IMR-90 (cell line): ENCODE measurements around the gene SOCS2. TPM values are rescaled to one million over a fixed set of nuclear protein-coding genes. Genes with fewer than 3 reads are reported as not detected.

Source experiments
- ATAC-seq: fragments of 200-7000 bp; cut with Tn5 transposase; 2 replicates; pipeline ENCODE4 v1.9.1; 2020; ENCODE audit warnings: low read depth, mild to moderate bottlenecking, moderate library complexity
- BruUV-seq: library from RNA; stranded (reverse); fragments of 400-500 nt; replicated peaks from 2 replicates; lab custom pipeline; 2021; lab: Mats Ljungman, UMichigan
- CTCF ChIA-PET: fragments of 300-600 bp; formaldehyde crosslinking; extraction: SDS; loops from one replicate; lab custom pipeline; 2021; ENCODE audit warnings: antibody characterized with exemption; lab: Yijun Ruan, JAX
- POLR2A ChIA-PET: fragments of 300-600 bp; sonication (Branson Sonifier 250); formaldehyde crosslinking; loops from one replicate; lab custom pipeline; 2022; ENCODE audit warnings: antibody characterized with exemption; ENCODE audit not compliant: unreplicated experiment; lab: Charles Lee
- DNase-seq: peaks from one replicate; pipeline ENCODE4 v3.0.0; 2013
- H2AFZ ChIP-seq: replicated peaks from 2 replicates; pipeline ENCODE3; 2013; ENCODE audit warnings: low read length, mild to moderate bottlenecking; ENCODE audit not compliant: poor library complexity
- H2AK5ac ChIP-seq: 2 replicates; pipeline ENCODE4 v1.6.1; 2013; ENCODE audit warnings: low read depth, low read length, inconsistent platforms
- H2AK9ac ChIP-seq: replicated peaks from 2 replicates; pipeline ENCODE3; 2013; ENCODE audit warnings: mild to moderate bottlenecking, low read depth, low read length, moderate library complexity; ENCODE audit not compliant: poor library complexity
- H2BK120ac ChIP-seq: 2 replicates; pipeline ENCODE4 v1.6.1; 2013; ENCODE audit warnings: low read depth, low read length, inconsistent platforms
- H2BK15ac ChIP-seq: 3 replicates; pipeline ENCODE4 v1.6.1; 2013; ENCODE audit warnings: low read depth, low read length, inconsistent platforms
- H2BK20ac ChIP-seq: 2 replicates; pipeline ENCODE4 v1.6.1; 2013; ENCODE audit warnings: low read depth, mild to moderate bottlenecking, inconsistent platforms, low read length, moderate library complexity
- H2BK5ac ChIP-seq: 2 replicates; pipeline ENCODE4 v1.6.1; 2013; ENCODE audit warnings: mild to moderate bottlenecking, low read depth, low read length, inconsistent platforms; ENCODE audit not compliant: poor library complexity, severe bottlenecking
- H3K14ac ChIP-seq: replicated peaks from 2 replicates; pipeline ENCODE4 v1.6.1; 2013; ENCODE audit warnings: low read depth, low read length, inconsistent platforms
- H3K18ac ChIP-seq: 2 replicates; pipeline ENCODE4 v1.6.1; 2013; ENCODE audit warnings: low read depth, low read length, control low read depth
- H3K23ac ChIP-seq: 2 replicates; pipeline ENCODE4 v1.6.1; 2013; ENCODE audit warnings: low read depth, low read length, inconsistent platforms
- H3K27ac ChIP-seq: 2 replicates; pipeline ENCODE4 v1.5.1; 2013; ENCODE audit warnings: mild to moderate bottlenecking, control low read depth, low read length; ENCODE audit not compliant: insufficient read depth
- H3K27me3 ChIP-seq: 2 replicates; pipeline ENCODE4 v1.6.1; 2013; ENCODE audit warnings: low read length; ENCODE audit not compliant: control insufficient read depth, insufficient read depth
- H3K36me3 ChIP-seq: 2 replicates; pipeline ENCODE4 v1.6.1; 2013; ENCODE audit warnings: low read length, mixed read lengths; ENCODE audit not compliant: control insufficient read depth, insufficient read depth
- H3K4ac ChIP-seq: 2 replicates; pipeline ENCODE4 v1.6.1; 2013; ENCODE audit warnings: low read depth, low read length, inconsistent platforms
- H3K4me1 ChIP-seq: 2 replicates; pipeline ENCODE4 v1.6.1; 2013; ENCODE audit warnings: low read length, mixed read lengths; ENCODE audit not compliant: control insufficient read depth, insufficient read depth
- H3K4me2 ChIP-seq: 2 replicates; pipeline ENCODE4 v1.6.1; 2013; ENCODE audit warnings: low read depth, mild to moderate bottlenecking, control low read depth, low read length, moderate library complexity
- H3K4me3 ChIP-seq: 2 replicates; pipeline ENCODE4 v1.5.1; 2013; ENCODE audit warnings: low read depth, mild to moderate bottlenecking, control low read depth, low read length, moderate library complexity; ENCODE audit not compliant: insufficient read depth
- H3K56ac ChIP-seq: 2 replicates; pipeline ENCODE4 v1.6.1; 2013; ENCODE audit warnings: low read length, inconsistent platforms; ENCODE audit not compliant: insufficient read depth; ENCODE audit errors: extremely low read depth
- H3K79me1 ChIP-seq, 2 experiments: 2 replicates each; pipeline ENCODE4 v1.6.1; 2013; ENCODE audit warnings: low read length in 2 of 2, inconsistent platforms in 1 of 2, low read depth in 1 of 2
- H3K9ac ChIP-seq: 2 replicates; pipeline ENCODE4 v1.6.1; 2013; ENCODE audit warnings: low read depth, low read length, control low read depth
- H3K9me1 ChIP-seq: 2 replicates; pipeline ENCODE4 v1.6.1; 2013; ENCODE audit warnings: low read length, inconsistent platforms; ENCODE audit not compliant: insufficient read depth
- H3K9me3 ChIP-seq: 2 replicates; pipeline ENCODE4 v1.6.1; 2013; ENCODE audit warnings: low read length; ENCODE audit not compliant: control insufficient read depth, insufficient read depth
- H4K20me1 ChIP-seq: 2 replicates; pipeline ENCODE4 v1.6.1; 2013; ENCODE audit warnings: low read length, inconsistent platforms; ENCODE audit not compliant: insufficient read depth
- H4K5ac ChIP-seq: 2 replicates; pipeline ENCODE4 v1.6.1; 2013; ENCODE audit warnings: mild to moderate bottlenecking, low read depth, low read length, control low read depth
- H4K8ac ChIP-seq, 2 experiments: 2 replicates each; pipeline ENCODE4 v1.6.1; 2013; ENCODE audit warnings: low read depth in 2 of 2, low read length in 2 of 2, control low read depth in 1 of 2, inconsistent platforms in 1 of 2
- H4K91ac ChIP-seq: 2 replicates; pipeline ENCODE4 v1.6.1; 2013; ENCODE audit warnings: low read depth, low read length, inconsistent platforms; ENCODE audit not compliant: insufficient read depth
- BHLHE40 ChIP-seq: fragments of 150-350 bp; IDR thresholded peaks from 2 replicates; pipeline ENCODE4 v1.6.1; 2016; ENCODE audit warnings: mild to moderate bottlenecking, low read depth, low read length
- CEBPB ChIP-seq: IDR thresholded peaks from 2 replicates; pipeline ENCODE4 v1.6.1; 2012; ENCODE audit warnings: low read depth, low read length, improper control_type of control experiment
- CHD1 ChIP-seq: IDR thresholded peaks from 2 replicates; pipeline ENCODE4 v1.6.1; 2012; ENCODE audit warnings: low read depth, low read length, improper control_type of control experiment
- CTCF ChIP-seq: conservative IDR thresholded peaks from 2 replicates; pipeline ENCODE4 v1.5.1; 2012; ENCODE audit warnings: mild to moderate bottlenecking, low read depth, low read length, improper control_type of control experiment
- ELK1 ChIP-seq: fragments of 150-350 bp; IDR thresholded peaks from 2 replicates; pipeline ENCODE4 v1.6.1; 2016; ENCODE audit warnings: low read depth, mild to moderate bottlenecking, low read length, moderate library complexity, borderline replicate concordance
- FOS ChIP-seq: fragments of 150-350 bp; IDR thresholded peaks from 2 replicates; pipeline ENCODE4 v1.6.1; 2016; ENCODE audit warnings: low read depth, low read length
- MAFK ChIP-seq: IDR thresholded peaks from 2 replicates; pipeline ENCODE4 v1.6.1; 2012; ENCODE audit warnings: low read depth, low read length, improper control_type of control experiment
- MAZ ChIP-seq: IDR thresholded peaks from 2 replicates; pipeline ENCODE4 v1.6.1; 2012; ENCODE audit warnings: low read depth, mild to moderate bottlenecking, low read length, improper control_type of control experiment, moderate library complexity, borderline replicate concordance
- MXI1 ChIP-seq: IDR thresholded peaks from 2 replicates; pipeline ENCODE4 v1.6.1; 2012; ENCODE audit warnings: low read depth, mild to moderate bottlenecking, low read length, moderate library complexity, borderline replicate concordance
- NFE2L2 ChIP-seq: fragments of 150-350 bp; IDR thresholded peaks from 2 replicates; pipeline ENCODE4 v1.6.1; 2016; ENCODE audit warnings: low read depth, mild to moderate bottlenecking, low read length
- POLR2A ChIP-seq: IDR thresholded peaks from 2 replicates; pipeline ENCODE4 v1.6.1; 2012; ENCODE audit warnings: mild to moderate bottlenecking, low read depth, low read length
- RAD21 ChIP-seq: IDR thresholded peaks from 2 replicates; pipeline ENCODE4 v1.6.1; 2012; ENCODE audit warnings: low read length, improper control_type of control experiment
- RCOR1 ChIP-seq: IDR thresholded peaks from 2 replicates; pipeline ENCODE4 v1.6.1; 2012; ENCODE audit warnings: mild to moderate bottlenecking, low read length, improper control_type of control experiment; ENCODE audit not compliant: insufficient replicate concordance
- RFX5 ChIP-seq: IDR thresholded peaks from 2 replicates; pipeline ENCODE4 v1.8.0; 2012; ENCODE audit warnings: low read depth, mild to moderate bottlenecking, low read length, moderate library complexity
- SMC3 ChIP-seq: fragments of 150-350 bp; IDR thresholded peaks from 2 replicates; pipeline ENCODE4 v1.6.1; 2016; ENCODE audit warnings: low read depth, mild to moderate bottlenecking, antibody characterized with exemption, low read length, moderate library complexity
- WGBS, 2 experiments: methylation state at CpG; one replicate each; pipeline versions ENCODE4 v1.1.5 to v1.1.7; 2013; ENCODE audit warnings: missing lambda C conversion rate in 2 of 2; ENCODE audit not compliant: insufficient read length in 1 of 2; ENCODE audit errors: extremely low coverage in 2 of 2; 5-methylcytosine and 5-hydroxymethylcytosine counted together
- dilution Hi-C: fragments of 300-500 bp; cut with HindIII; formaldehyde crosslinking; loops from one replicate; pipeline ENCODE4 v1.14.3; 2018; ENCODE audit warnings: low sequenced_read_pairs; ENCODE audit not compliant: unreplicated experiment
- in situ Hi-C: fragments of 300-500 bp; cut with MboI; formaldehyde crosslinking; loops from 3 replicates; pipeline ENCODE4 v1.14.3; 2019; ENCODE audit warnings: low sequenced_read_pairs, inconsistent platforms, mixed read lengths
- intact Hi-C: fragments of 100-400 bp; cut with micrococcal nuclease; formaldehyde crosslinking; loops from 2 replicates; pipeline ENCODE4 v1.10.0; 2022
- polyA plus RNA-seq, 3 experiments: library from polyadenylated mRNA; depleted of rRNA; stranded (reverse); fragments of >200 nt; gene quantifications; 2 replicates each; pipeline ENCODE4 v1.2.3, GENCODE V29; 2012; ENCODE audit warnings: low replicate concordance in 1 of 3
- total RNA-seq: library from RNA; depleted of rRNA; stranded (reverse); fragments of >200 nt; gene quantifications from 2 replicates; pipeline ENCODE4 v1.2.3, GENCODE V29; 2012
- TF ChIP-seq, protein P1 (sequence below): fragments of 150-350 bp; IDR thresholded peaks from 2 replicates; pipeline ENCODE4 v1.6.1; 2017; ENCODE audit warnings: mild to moderate bottlenecking, antibody characterized with exemption, low read length, low read depth

Gene SOCS2
- total and polyA plus RNA-seq, 2 of the 4 experiments (the other 2 are of a cell fraction), result 12.0 to 12.4 TPM

GRCh38 chr12:93540466-93540865 is 32.0 kb upstream of the SOCS2 start:
- Histone ChIP-seq H4K8ac (no peak overlapping the region), H3K4ac (no peak overlapping the region), H4K91ac (no peak overlapping the region), H3K9ac (no peak overlapping the region), H3K27me3 (no peaks in the 10 kb centered on the region), H3K4me1 (peaks cover 3% of the 10 kb centered on the region; the same call in 1 of the 2 replicates), H2AK5ac (no peak overlapping the region), H3K36me3 (0 out of 2 replicates have a peak, but pooled peaks cover 2% of the 10 kb centered on the region), H3K23ac (no peak overlapping the region), H3K27ac (no peak overlapping the region), H2BK5ac (no peak overlapping the region), H2AFZ (no peak overlapping the region), H3K9me1 (no peaks in the 10 kb centered on the region), H3K56ac (no peak overlapping the region), H3K4me2 (no peak overlapping the region), H2BK20ac (no peak overlapping the region), H3K14ac (no peak overlapping the region), H4K5ac (no peak overlapping the region), H2BK15ac (no peak overlapping the region), H2AK9ac (no peak overlapping the region), H3K18ac (no peak overlapping the region), H3K79me1 (no peaks in the 10 kb centered on the region), H3K9me3 (no peaks in the 10 kb centered on the region), H4K20me1 (no peaks in the 10 kb centered on the region), H3K4me3 (no peak overlapping the region), H2BK120ac (no peak overlapping the region)
- dilution Hi-C loops, result no loop called here
- in situ Hi-C loops, result no loop called here
- ChIA-PET POLR2A (no interaction called here), CTCF (no interaction called here)
- no peak for DNase-seq
- BruUV-seq, result no TSS peak
- TF ChIP-seq ELK1 (no peak), RFX5 (no peak), RAD21 (no peak), CHD1 (no peak), RCOR1 (no peak), POLR2A (no peak), CEBPB (no peak), FOS (no peak), MAFK (no peak), SMC3 (no peak), NFE2L2 (no peak), CTCF (no peak), MAZ (no peak), MXI1 (no peak), BHLHE40 (no peak)
- TF ChIP-seq, protein P1, sequence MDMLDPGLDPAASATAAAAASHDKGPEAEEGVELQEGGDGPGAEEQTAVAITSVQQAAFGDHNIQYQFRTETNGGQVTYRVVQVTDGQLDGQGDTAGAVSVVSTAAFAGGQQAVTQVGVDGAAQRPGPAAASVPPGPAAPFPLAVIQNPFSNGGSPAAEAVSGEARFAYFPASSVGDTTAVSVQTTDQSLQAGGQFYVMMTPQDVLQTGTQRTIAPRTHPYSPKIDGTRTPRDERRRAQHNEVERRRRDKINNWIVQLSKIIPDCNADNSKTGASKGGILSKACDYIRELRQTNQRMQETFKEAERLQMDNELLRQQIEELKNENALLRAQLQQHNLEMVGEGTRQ, result no peak
- no peak for ATAC-seq
- intact Hi-C loops, result no loop called here
- WGBS, 2 experiments, result no CpG with 5 or more reads among the region's 1 CpG
